SU-DHL-6 (cell line): ENCODE measurements around the gene UQCR10.

Experiments used
- CTCF ChIP-seq: fragments of 200-600 bp; sonication (generic); IDR thresholded peaks from one replicate; pipeline ENCODE4 v1.5.1; 2017; ENCODE audit warnings: antibody characterized with exemption, mild to moderate bottlenecking, low read length, moderate library complexity; ENCODE audit not compliant: insufficient read depth, poor library complexity, severe bottlenecking
- EZH2phosphoT487 ChIP-seq: fragments of 200-600 bp; sonication (generic), shearing (Covaris generic); conservative IDR thresholded peaks from 2 replicates; pipeline ENCODE4 v1.6.1; 2018; ENCODE audit warnings: mild to moderate bottlenecking, antibody characterized with exemption, low read length, moderate library complexity, mixed read lengths

- TF ChIP-seq CTCF: no peak
- TF ChIP-seq EZH2phosphoT487: no peak
Observed at GRCh38 chr22:29801153-29801552, 34.0 kb downstream of the UQCR10 start.
